Astrocyte (in vitro differentiated cells and primary cell): Measurements from ENCODE around the gene DYRK1A. TPM values are rescaled to one million over a fixed set of nuclear protein-coding genes. Genes with fewer than 3 reads are reported as not detected.

Source experiments
- DNase-seq: peaks from one replicate; pipeline ENCODE4 v3.0.0-alpha.2; 2010; ENCODE audit warnings: low read depth
- FAIRE-seq: peaks from 2 replicates; lab custom pipeline; 2011; peaks lifted over from hg19 to GRCh38; lab: Jason Lieb, UNC
- H2AFZ ChIP-seq: 2 replicates; pipeline ENCODE4 v1.6.0; 2012; ENCODE audit warnings: low read depth, low read length, inconsistent platforms
- H3K27ac ChIP-seq: 2 replicates; pipeline ENCODE4 v1.5.1; 2011; ENCODE audit warnings: low read depth, low read length, inconsistent platforms
- H3K27me3 ChIP-seq: 2 replicates; pipeline ENCODE4 v1.6.0; 2011; ENCODE audit warnings: low read length, inconsistent platforms; ENCODE audit not compliant: insufficient read depth
- H3K36me3 ChIP-seq: 2 replicates; pipeline ENCODE4 v1.5.1; 2011; ENCODE audit warnings: low read length, inconsistent platforms; ENCODE audit not compliant: insufficient read depth
- H3K4me1 ChIP-seq: 2 replicates; pipeline ENCODE4 v1.5.1; 2011; ENCODE audit warnings: low read length, inconsistent platforms; ENCODE audit not compliant: insufficient read depth
- H3K4me2 ChIP-seq: 2 replicates; pipeline ENCODE4 v1.6.0; 2012; ENCODE audit warnings: low read length, inconsistent platforms
- H3K4me3 ChIP-seq: 2 replicates; pipeline ENCODE4 v1.5.1; 2011; ENCODE audit warnings: low read depth, mild to moderate bottlenecking, low read length, inconsistent platforms; ENCODE audit not compliant: insufficient read depth
- H3K79me2 ChIP-seq: 2 replicates; pipeline ENCODE4 v1.6.0; 2012; ENCODE audit warnings: mild to moderate bottlenecking, low read length, inconsistent platforms; ENCODE audit not compliant: insufficient read depth
- H3K9ac ChIP-seq: 2 replicates; pipeline ENCODE4 v1.6.0; 2012; ENCODE audit warnings: mild to moderate bottlenecking, low read length, inconsistent platforms
- H3K9me3 ChIP-seq: 2 replicates; pipeline ENCODE4 v1.5.1; 2012; ENCODE audit warnings: low read depth, mild to moderate bottlenecking, low read length, inconsistent platforms; ENCODE audit not compliant: insufficient read depth
- H4K20me1 ChIP-seq: 2 replicates; pipeline ENCODE4 v1.6.0; 2012; ENCODE audit warnings: low read length, inconsistent platforms; ENCODE audit not compliant: insufficient read depth
- H3K27ac Mint-ChIP-seq: one replicate; pipeline ENCODE4 v1.8.0; 2021; ENCODE audit warnings: mild to moderate bottlenecking, mixed read lengths; ENCODE audit not compliant: unreplicated experiment
- H3K27me3 Mint-ChIP-seq: one replicate; pipeline ENCODE4 v1.8.0; 2021; ENCODE audit warnings: low read depth, mixed read lengths; ENCODE audit not compliant: unreplicated experiment
- H3K36me3 Mint-ChIP-seq: one replicate; pipeline ENCODE4 v1.8.0; 2021; ENCODE audit warnings: low read depth, mixed read lengths; ENCODE audit not compliant: unreplicated experiment
- H3K4me1 Mint-ChIP-seq: one replicate; pipeline ENCODE4 v1.8.0; 2021; ENCODE audit warnings: low read depth, mixed read lengths; ENCODE audit not compliant: unreplicated experiment
- H3K4me3 Mint-ChIP-seq: one replicate; pipeline ENCODE4 v1.8.0; 2021; ENCODE audit warnings: mild to moderate bottlenecking, moderate library complexity, mixed read lengths; ENCODE audit not compliant: unreplicated experiment
- H3K9me3 Mint-ChIP-seq: one replicate; pipeline ENCODE4 v1.8.0; 2021; ENCODE audit warnings: mild to moderate bottlenecking, mixed read lengths; ENCODE audit not compliant: unreplicated experiment
- CTCF ChIP-seq: IDR thresholded peaks from 2 replicates; pipeline ENCODE4 v1.5.1; 2011; ENCODE audit warnings: low read depth, mild to moderate bottlenecking, inconsistent platforms, low read length, moderate library complexity; ENCODE audit not compliant: insufficient read depth
- EZH2 ChIP-seq: IDR thresholded peaks from 2 replicates; pipeline ENCODE4 v1.6.1; 2012; ENCODE audit warnings: mild to moderate bottlenecking, low read length, inconsistent platforms; ENCODE audit not compliant: insufficient read depth
- total RNA-seq: library from RNA; stranded (reverse); gene quantifications from 2 replicates; pipeline ENCODE4 v1.2.1, GENCODE V29; 2021

Gene DYRK1A
- total RNA-seq, 1 donor from 2014 or later, result 44.6 TPM

DNA sequence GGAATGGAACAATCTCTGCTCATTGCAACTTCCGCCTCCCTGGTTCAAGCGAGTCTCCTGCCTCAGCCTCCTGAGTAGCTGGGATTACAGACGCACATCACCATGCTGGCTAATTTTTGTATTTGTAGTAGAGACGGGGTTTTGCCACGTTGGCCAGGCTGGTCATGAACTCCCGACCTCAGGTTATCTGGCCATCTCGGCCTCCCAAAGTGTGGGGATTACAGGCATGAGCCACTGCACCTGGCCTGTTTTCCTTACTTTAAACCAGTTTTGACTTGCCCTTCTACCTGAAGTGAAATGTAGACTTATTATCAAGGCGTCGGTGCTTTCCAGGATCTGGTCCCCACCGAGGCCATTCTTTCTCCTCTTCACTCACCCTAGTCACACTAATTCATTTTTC, 141.8 kb downstream of the DYRK1A start:
- H3K4me1 ChIP-seq, result peaks cover 4% of the 10 kb centered on the region
- Mint-ChIP-seq H3K27me3 (no peaks in the 10 kb centered on the region), H3K4me3 (no peak overlapping the region), H3K36me3 (peaks cover 29% of the 10 kb centered on the region), H3K27ac (no peak overlapping the region), H3K9me3 (no peaks in the 10 kb centered on the region), H3K4me1 (peaks cover 20% of the 10 kb centered on the region)
- peaks cover 20% of the 10 kb centered on the region for H3K79me2 ChIP-seq
- peaks cover 41% of the 10 kb centered on the region for H3K36me3 ChIP-seq
- FAIRE-seq, result no peak
- TF ChIP-seq CTCF (no peak), EZH2 (no peak)
- no peak overlapping the region for H2AFZ ChIP-seq
- no peak overlapping the region for H3K27ac ChIP-seq
- H3K4me3 ChIP-seq, result no peak overlapping the region
- H3K9ac ChIP-seq, result no peak overlapping the region
- H3K9me3 ChIP-seq, result no peaks in the 10 kb centered on the region
- no peak overlapping the region for H3K4me2 ChIP-seq
- DNase-seq, result no peak
- no peaks in the 10 kb centered on the region for H3K27me3 ChIP-seq
- H4K20me1 ChIP-seq, result peaks cover 19% of the 10 kb centered on the region

DNA sequence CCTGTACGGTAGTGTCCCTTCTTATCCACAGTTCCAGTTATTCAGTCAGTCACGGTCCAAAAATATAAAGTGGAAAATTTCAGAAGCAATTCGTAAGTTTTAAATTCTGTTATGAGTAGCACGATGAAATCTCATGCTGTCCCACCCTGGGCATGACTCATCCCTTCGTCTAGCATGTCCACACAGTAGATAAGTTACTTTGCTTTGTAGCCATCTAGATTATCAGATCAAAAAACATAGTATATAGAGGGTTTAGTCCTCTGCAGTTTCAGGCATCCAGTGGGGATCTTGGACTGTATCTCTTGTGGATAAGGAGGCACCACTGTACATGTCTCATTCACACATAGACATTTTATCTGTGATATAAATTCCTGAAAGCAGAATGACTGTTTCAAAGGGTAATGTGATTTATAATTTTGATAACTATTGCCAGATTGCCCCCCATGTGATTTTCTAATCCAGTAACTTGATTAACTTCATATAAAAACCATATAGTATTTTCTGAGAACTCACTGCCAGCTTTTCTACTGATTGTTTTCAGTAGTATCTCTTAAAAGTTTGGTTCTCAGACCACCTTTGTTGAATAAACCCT, 143.3 kb downstream of the DYRK1A start:
- H3K9me3 Mint-ChIP-seq, result no peaks in the 10 kb centered on the region
- Histone ChIP-seq H3K36me3 (peaks cover 50% of the 10 kb centered on the region), H3K9me3 (no peaks in the 10 kb centered on the region), H3K27ac (no peak overlapping the region), H3K4me2 (no peak overlapping the region), H3K4me3 (no peak overlapping the region), H2AFZ (no peak overlapping the region), H3K79me2 (peaks cover 9% of the 10 kb centered on the region), H3K27me3 (no peaks in the 10 kb centered on the region), H3K9ac (no peak overlapping the region), H3K4me1 (no peaks in the 10 kb centered on the region), H4K20me1 (peaks cover 14% of the 10 kb centered on the region)
- H3K4me3 Mint-ChIP-seq, result no peak overlapping the region
- H3K4me1 Mint-ChIP-seq, result peaks cover 12% of the 10 kb centered on the region
- H3K27ac Mint-ChIP-seq, result peak overlapping the region; percentile 64
- FAIRE-seq, result no peak
- peak; percentile 45 for DNase-seq
- TF ChIP-seq CTCF (no peak), EZH2 (no peak)
- H3K36me3 Mint-ChIP-seq, result peaks cover 29% of the 10 kb centered on the region
- H3K27me3 Mint-ChIP-seq, result no peaks in the 10 kb centered on the region

- Mint-ChIP-seq H3K27me3 (no peaks in the 10 kb centered on the region), H3K4me3 (no peak overlapping the region), H3K27ac (no peak overlapping the region), H3K9me3 (no peaks in the 10 kb centered on the region), H3K36me3 (peaks cover 27% of the 10 kb centered on the region), H3K4me1 (peaks cover 12% of the 10 kb centered on the region)
- H3K9ac ChIP-seq, result no peak overlapping the region
- H2AFZ ChIP-seq, result no peak overlapping the region
- DNase-seq (no peak), FAIRE-seq (no peak)
- no peaks in the 10 kb centered on the region for H3K4me1 ChIP-seq
- H3K79me2 ChIP-seq, result peaks cover 9% of the 10 kb centered on the region
- no peaks in the 10 kb centered on the region for H3K9me3 ChIP-seq
- TF ChIP-seq CTCF (no peak), EZH2 (no peak)
- H4K20me1 ChIP-seq, result peaks cover 14% of the 10 kb centered on the region
- H3K36me3 ChIP-seq, result peaks cover 43% of the 10 kb centered on the region
- H3K4me2 ChIP-seq, result no peak overlapping the region
- no peaks in the 10 kb centered on the region for H3K27me3 ChIP-seq
- H3K27ac ChIP-seq, result no peak overlapping the region
- H3K4me3 ChIP-seq, result no peak overlapping the region
Observed at GRCh38 chr21:37511848-37512247, 145.3 kb downstream of the DYRK1A start.
